KOPT-K1 (cell line): ENCODE measurements around the gene PLPP7.
"Not testable (repeated sequence)": the region's sequence is repeated elsewhere in the genome, so short reads cannot be mapped to it uniquely, and the experiment has no call there.

Experiments used
- H3K27ac ChIP-seq: fragments of 200-600 bp; sonication (generic); 2 replicates; pipeline ENCODE4 v1.5.1; 2016; ENCODE audit warnings: antibody characterized with exemption, mild to moderate bottlenecking, low read depth, low read length; ENCODE audit not compliant: poor library complexity, severe bottlenecking
- H3K36me3 ChIP-seq: fragments of 200-600 bp; sonication (generic); 2 replicates; pipeline ENCODE4 v1.5.1; 2017; ENCODE audit warnings: antibody characterized with exemption, mild to moderate bottlenecking, low read length, moderate library complexity; ENCODE audit not compliant: insufficient read depth
- H3K9me3 ChIP-seq: fragments of 200-600 bp; sonication (generic); 2 replicates; pipeline ENCODE4 v1.5.1; 2017; ENCODE audit warnings: antibody characterized with exemption, low read length, mild to moderate bottlenecking; ENCODE audit not compliant: insufficient read depth, poor library complexity, severe bottlenecking

PLPP7 gene

DNA sequence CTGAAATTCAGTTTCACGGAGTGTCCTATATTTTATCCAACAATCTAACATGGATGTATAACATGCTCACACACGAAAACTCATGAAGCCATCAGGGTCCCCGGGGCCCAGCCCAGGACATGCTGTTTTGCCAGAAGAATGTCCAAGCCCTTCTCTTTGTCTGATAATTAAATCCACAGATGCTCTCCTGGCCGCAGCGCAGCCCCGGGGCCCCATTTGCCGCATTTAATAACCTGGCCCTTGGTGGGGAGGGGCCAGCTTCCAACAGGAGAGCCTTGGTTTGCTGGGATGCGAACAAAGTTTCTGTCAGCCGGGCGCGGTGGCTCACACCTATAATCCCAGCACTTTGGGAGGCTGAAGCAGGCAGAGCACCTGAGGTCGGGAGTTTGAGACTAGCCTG is 30.0 kb downstream of the PLPP7 start:
- Histone ChIP-seq H3K9me3 (no peaks in the 10 kb centered on the region), H3K27ac (no peak overlapping the region)

DNA sequence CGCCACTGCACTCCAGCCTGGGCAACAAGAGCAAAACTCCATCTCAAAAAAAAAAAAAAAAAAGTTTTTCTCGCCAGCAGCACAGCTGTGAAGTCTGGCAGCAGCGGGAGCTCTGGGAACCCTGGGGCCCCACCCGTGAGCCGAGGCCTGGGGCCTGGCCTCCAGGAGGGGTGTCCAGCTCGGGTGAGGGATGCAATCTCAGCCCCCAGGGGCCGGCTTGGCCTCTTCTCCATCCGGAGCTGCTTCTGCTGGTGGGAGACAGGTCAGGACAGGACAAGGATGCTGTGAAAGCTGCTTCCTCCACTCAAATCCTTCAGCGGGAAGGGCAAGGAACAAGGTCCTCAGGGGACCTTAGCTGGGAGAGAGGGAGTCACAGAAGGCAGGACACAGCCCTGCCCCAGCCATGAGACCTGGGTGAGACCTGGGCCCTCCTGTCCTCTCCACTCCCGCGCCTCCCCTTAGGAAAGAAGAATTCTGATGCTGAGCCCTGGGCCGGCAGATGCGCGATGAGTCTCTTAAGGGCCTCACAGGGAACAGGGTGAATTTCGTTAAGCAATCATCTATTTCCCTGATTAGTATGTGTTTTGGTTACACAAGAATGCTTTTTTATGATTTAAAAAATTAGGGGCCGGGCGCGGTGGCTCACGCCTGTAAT is 30.6 kb downstream of the PLPP7 start:
- no peaks in the 10 kb centered on the region for H3K36me3 ChIP-seq
- H3K27ac ChIP-seq: no peak overlapping the region
- H3K9me3 ChIP-seq: no peaks in the 10 kb centered on the region

More for the DNA sequence above, 30.0 kb downstream of the PLPP7 start:
- no peaks in the 10 kb centered on the region for H3K36me3 ChIP-seq

GRCh38 chr9:131323629-131324028 is 34.1 kb downstream of the PLPP7 start:
- Histone ChIP-seq H3K9me3 (no peaks in the 10 kb centered on the region), H3K27ac (no peak overlapping the region), H3K36me3 (no peaks in the 10 kb centered on the region)

DNA sequence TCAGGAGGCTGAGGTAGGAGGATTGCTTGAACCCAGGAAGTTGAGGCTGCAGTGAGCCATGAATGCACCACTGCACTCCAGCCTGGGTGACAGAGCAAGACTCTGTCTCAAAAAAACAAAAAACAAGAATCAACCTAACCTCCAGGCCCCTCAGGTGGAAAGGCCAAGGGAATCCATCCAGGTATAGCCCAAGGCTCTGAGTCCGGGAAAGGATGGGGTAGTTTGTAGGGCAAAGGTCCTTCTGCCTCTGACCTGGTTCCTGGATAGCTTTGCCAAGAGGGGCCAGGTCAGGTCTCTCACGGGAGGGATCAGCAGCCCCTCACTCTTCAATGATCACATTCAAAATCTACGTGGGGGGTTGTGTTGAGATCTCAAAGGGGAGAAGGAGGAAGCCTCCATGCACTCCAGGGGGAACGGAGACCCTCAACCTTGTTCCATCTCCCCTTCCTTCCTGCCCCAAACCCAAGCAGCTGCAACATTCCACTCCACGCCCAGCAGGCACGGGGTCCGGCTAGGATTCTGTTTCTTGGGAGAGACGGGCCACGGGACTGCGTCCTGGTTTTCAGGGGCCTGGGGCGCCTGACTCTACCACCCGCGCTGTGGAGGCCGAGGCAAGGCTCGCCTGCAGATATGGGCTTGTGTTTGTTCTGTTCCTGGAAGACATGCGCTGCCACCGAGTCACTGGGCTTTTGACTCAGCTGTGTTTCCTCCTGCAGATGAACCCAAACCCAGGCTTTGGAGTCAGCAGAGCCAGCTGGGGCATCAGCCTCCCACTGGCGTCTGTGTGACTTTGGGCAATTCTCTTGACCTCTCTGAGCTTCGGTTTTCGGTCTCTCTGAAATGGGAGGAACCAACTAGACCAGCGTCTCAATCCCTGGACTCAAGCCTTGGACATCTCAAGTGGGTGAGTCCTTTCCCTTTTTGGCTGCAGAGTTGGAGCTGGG is 35.5 kb downstream of the PLPP7 start:
- H3K27ac ChIP-seq: no peak overlapping the region
- H3K9me3 ChIP-seq: no peaks in the 10 kb centered on the region
- H3K36me3 ChIP-seq: no peaks in the 10 kb centered on the region

GRCh38 chr9:131329241-131329641 is 39.7 kb downstream of the PLPP7 start:
- Histone ChIP-seq H3K9me3 (no peaks in the 10 kb centered on the region), H3K27ac (no peak overlapping the region), H3K36me3 (no peaks in the 10 kb centered on the region)

GRCh38 chr9:131330814-131331600 is 41.5 kb downstream of the PLPP7 start:
- H3K36me3 ChIP-seq: no peaks in the 10 kb centered on the region
- no peak overlapping the region for H3K27ac ChIP-seq
- H3K9me3 ChIP-seq: no peaks in the 10 kb centered on the region

DNA sequence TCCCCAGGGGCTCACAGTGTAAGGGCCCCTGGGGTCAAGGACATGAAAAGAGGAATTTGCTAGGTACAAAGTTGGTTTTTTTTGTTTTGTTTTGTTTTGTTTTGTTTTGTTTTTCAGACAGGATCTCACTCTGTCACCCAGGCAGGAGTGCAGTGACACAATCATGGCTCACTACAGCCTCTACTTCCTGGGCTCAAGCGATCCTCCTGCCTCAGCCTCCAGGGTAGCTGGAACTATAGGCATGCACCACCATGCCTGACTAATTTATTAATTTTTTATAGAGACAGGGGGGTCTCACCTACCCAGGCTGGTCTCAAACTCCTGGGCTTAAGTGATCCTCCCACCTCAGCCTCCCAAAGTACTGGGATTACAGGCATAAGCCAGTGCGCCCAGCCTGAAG is 42.5 kb downstream of the PLPP7 start:
- H3K27ac ChIP-seq, H3K36me3 ChIP-seq, H3K9me3 ChIP-seq: not testable (repeated sequence)

GRCh38 chr9:131333771-131334628 is 44.5 kb downstream of the PLPP7 start:
- no peaks in the 10 kb centered on the region for H3K36me3 ChIP-seq
- H3K27ac ChIP-seq: no peak overlapping the region
- no peaks in the 10 kb centered on the region for H3K9me3 ChIP-seq

- Histone ChIP-seq H3K36me3 (no peaks in the 10 kb centered on the region), H3K27ac (no peak overlapping the region), H3K9me3 (no peaks in the 10 kb centered on the region)
Measured at GRCh38 chr9:131334629-131335367, 45.3 kb downstream of the PLPP7 start.

DNA sequence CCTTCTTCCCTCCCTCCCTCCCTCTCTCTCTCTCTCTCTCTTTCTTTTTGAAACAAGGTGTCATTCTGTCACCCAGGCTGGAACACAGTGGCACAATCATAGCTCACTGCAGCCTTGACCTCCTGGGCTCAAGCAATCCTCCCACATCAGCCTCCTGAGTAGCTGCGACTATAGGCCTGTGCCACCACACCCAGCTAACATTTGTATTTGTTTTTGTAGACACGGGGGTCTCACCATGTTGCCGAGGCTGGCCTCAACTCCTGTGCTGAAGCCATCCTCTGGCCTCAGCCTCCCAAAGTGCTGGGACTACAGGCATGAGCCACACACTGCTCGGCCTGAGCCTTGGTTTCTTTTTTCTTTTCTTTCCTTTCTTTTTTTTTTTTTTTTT is 45.8 kb downstream of the PLPP7 start:
- H3K9me3 ChIP-seq: no peaks in the 10 kb centered on the region
- no peak overlapping the region for H3K27ac ChIP-seq
- no peaks in the 10 kb centered on the region for H3K36me3 ChIP-seq

- no peaks in the 10 kb centered on the region for H3K36me3 ChIP-seq
- H3K9me3 ChIP-seq: no peaks in the 10 kb centered on the region
- H3K27ac ChIP-seq: no peak overlapping the region
Measured at GRCh38 chr9:131337131-131337848, 47.8 kb downstream of the PLPP7 start.

DNA sequence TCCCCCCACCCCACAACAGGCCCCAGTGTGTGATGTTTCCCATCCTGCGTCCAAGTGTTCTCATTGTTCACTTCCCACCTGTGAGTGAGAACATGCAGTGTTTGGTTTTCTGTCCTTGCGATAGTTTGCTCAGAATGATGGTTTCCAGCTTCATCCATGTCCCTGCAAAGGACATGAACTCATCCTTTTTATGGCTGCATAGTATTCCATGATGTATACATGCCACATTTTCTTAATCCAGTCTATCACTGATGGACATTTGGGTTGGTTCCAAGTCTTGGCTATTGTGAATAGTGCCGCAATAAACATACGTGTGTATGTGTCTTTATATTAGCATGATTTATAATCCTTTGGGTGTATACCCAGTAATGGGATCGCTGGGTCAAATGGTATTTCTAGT is 49.7 kb downstream of the PLPP7 start:
- H3K27ac ChIP-seq, H3K9me3 ChIP-seq, H3K36me3 ChIP-seq: not testable (repeated sequence)

DNA sequence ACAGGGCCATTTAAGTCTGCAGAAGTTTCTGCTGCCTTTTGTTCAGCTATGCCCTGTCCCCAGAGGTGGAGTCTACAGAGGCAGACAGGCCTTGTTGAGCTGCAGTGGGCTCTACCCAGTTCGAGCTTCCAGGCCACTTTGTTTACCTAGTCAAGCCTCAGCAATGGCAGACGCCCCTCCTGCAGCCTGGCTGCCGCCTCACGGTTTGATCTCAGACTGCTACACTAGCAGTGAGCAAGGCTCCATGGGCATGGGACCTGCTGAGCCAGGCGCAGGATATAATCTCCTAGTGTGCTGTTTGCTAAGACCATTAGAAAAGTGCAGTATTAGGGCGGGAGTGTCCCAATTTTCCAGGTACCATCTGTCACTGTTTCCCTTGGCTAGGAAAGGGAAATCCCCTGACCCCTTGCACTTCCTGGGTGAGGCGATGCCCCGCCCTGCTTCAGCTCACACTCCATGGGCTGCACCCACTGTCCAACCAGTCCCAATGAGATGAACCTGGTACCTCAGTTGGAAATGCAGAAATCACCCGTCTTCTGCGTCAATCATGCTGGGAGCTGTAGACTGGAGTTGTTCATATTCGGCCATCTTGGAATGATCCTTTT is 55.5 kb downstream of the PLPP7 start:
- H3K9me3 ChIP-seq, H3K36me3 ChIP-seq, H3K27ac ChIP-seq: not testable (repeated sequence)
